ENCODE results near the gene CHID1. TPM values are rescaled to one million over a fixed set of nuclear protein-coding genes. Genes with fewer than 3 reads are reported as not detected.

Gene CHID1
- total and polyA plus RNA-seq, 9 of the 15 experiments (the other 6 are each of a cell fraction or from before 2014, with no cell fraction given) = 15.1 to 108 (median 39.8) TPM

GRCh38 chr11:848380-848931, 62.2 kb downstream of the CHID1 start (continued):
- TF ChIP-seq XRCC3 (IDR thresholded peaks at IDR 0.05) (no peak), REST (IDR thresholded peaks at IDR 0.05; ENCODE audit: borderline replicate concordance) (peak; percentile 53), REST (CRISPR knock-in tag; IDR thresholded peaks at IDR 0.05; ENCODE audit: low read depth) (no peak), RAD21 (CRISPR knock-in tag; conservative IDR thresholded peaks at IDR 0.05 in 1 of 2, IDR thresholded peaks at IDR 0.05 in 1 of 2) (peak; percentile 32 to 70; a peak in 3 of 4 replicates), ZNF175 (CRISPR knock-in tag; IDR thresholded peaks at IDR 0.05; ENCODE audit: low read depth) (no peak), CREBBP (IDR thresholded peaks at IDR 0.05; ENCODE audit: low read depth, low read length) (no peak), NFYB (IDR thresholded peaks at IDR 0.05; ENCODE audit: extremely low read depth, insufficient read length) (no peak), CREM (IDR thresholded peaks at IDR 0.05; ENCODE audit: low read depth) (no peak)
